Measurements from ENCODE around the gene PRM1.

GRCh38 chr16:11290102-11290893 is 9.2 kb upstream of the PRM1 start:
- no peak for TF ChIP-seq CTCF (IDR thresholded peaks at IDR 0.05; ENCODE audit: low read depth, low read length, poor library complexity, severe bottlenecking)
- TF ChIP-seq EZH2phosphoT487 (IDR thresholded peaks at IDR 0.05; ENCODE audit: borderline replicate concordance, low read length), result no peak

All from DOHH2 (cell line).